A673 (cell line): Measurements from ENCODE around the gene RANGRF. TPM values are rescaled to one million over a fixed set of nuclear protein-coding genes. Genes with fewer than 3 reads are reported as not detected.
"Not testable (repeated sequence)": the region's sequence is repeated elsewhere in the genome, so short reads cannot be mapped to it uniquely, and the experiment has no call there.

Experiments used
- BruUV-seq: library from RNA; stranded (reverse); fragments of 400-500 nt; replicated peaks from 2 replicates; lab custom pipeline; 2021; lab: Mats Ljungman, UMichigan
- CTCF ChIA-PET: fragments of 300-600 bp; sonication (Branson Sonifier 250); formaldehyde crosslinking; loops from one replicate; lab custom pipeline; 2022; ENCODE audit warnings: antibody characterized with exemption; lab: Charles Lee
- POLR2A ChIA-PET: fragments of 300-600 bp; sonication (Branson Sonifier 250); formaldehyde crosslinking; loops from one replicate; lab custom pipeline; 2022; ENCODE audit warnings: antibody characterized with exemption; ENCODE audit not compliant: low non-redundant PET; lab: Charles Lee
- DNase-seq: peaks from one replicate; pipeline ENCODE4 v3.0.0-alpha.2; 2015; ENCODE audit warnings: low spot score
- H3K27ac ChIP-seq: fragments of 200-600 bp; sonication (generic); 2 replicates; pipeline ENCODE4 v1.5.1; 2016; ENCODE audit warnings: mixed run types, low read depth, mild to moderate bottlenecking, mixed read lengths, antibody characterized with exemption, low read length; ENCODE audit not compliant: poor library complexity, severe bottlenecking
- H3K27me3 ChIP-seq: fragments of 200-600 bp; sonication (generic); replicated peaks from 2 replicates; pipeline ENCODE4 v1.6.1; 2017; ENCODE audit warnings: mixed run types, low read depth, mild to moderate bottlenecking, mixed read lengths, antibody characterized with exemption, low read length; ENCODE audit not compliant: insufficient read depth, poor library complexity
- H3K36me3 ChIP-seq: fragments of 200-600 bp; sonication (generic); 2 replicates; pipeline ENCODE4 v1.6.1; 2016; ENCODE audit warnings: mixed run types, mild to moderate bottlenecking, mixed read lengths, antibody characterized with exemption, low read length; ENCODE audit not compliant: insufficient read depth, poor library complexity, severe bottlenecking
- H3K4me1 ChIP-seq: fragments of 200-600 bp; sonication (generic); 2 replicates; pipeline ENCODE4 v1.6.1; 2017; ENCODE audit warnings: mixed run types, mild to moderate bottlenecking, mixed read lengths, antibody characterized with exemption, low read length; ENCODE audit not compliant: insufficient read depth, poor library complexity, severe bottlenecking
- H3K4me3 ChIP-seq: fragments of 200-600 bp; sonication (generic); 2 replicates; pipeline ENCODE4 v1.5.1; 2016; ENCODE audit warnings: low read depth, mixed run types, mild to moderate bottlenecking, mixed read lengths, low read length; ENCODE audit not compliant: poor library complexity, severe bottlenecking
- H3K9me3 ChIP-seq: fragments of 200-600 bp; sonication (generic); 2 replicates; pipeline ENCODE4 v1.6.1; 2016; ENCODE audit warnings: mixed run types, low read depth, mild to moderate bottlenecking, mixed read lengths, antibody characterized with exemption, low read length; ENCODE audit not compliant: poor library complexity, severe bottlenecking
- EZH2 ChIP-seq: fragments of 200-600 bp; sonication (generic); IDR thresholded peaks from 2 replicates; pipeline ENCODE4 v1.6.1; 2017; ENCODE audit warnings: borderline replicate concordance, low read depth, mild to moderate bottlenecking, mixed read lengths, antibody characterized with exemption, low read length; ENCODE audit not compliant: poor library complexity, severe bottlenecking
- intact Hi-C: fragments of 100-400 bp; cut with micrococcal nuclease; formaldehyde crosslinking; loops from one replicate; pipeline ENCODE4 v1.10.0; 2022; ENCODE audit not compliant: unreplicated experiment
- total RNA-seq: library from RNA; stranded (reverse); gene quantifications from 2 replicates; pipeline ENCODE4 v1.2.3, GENCODE V29; 2021
- TF ChIP-seq, protein P1 (sequence below): fragments of 300-800, 200-600 bp; sonication (generic); conservative IDR thresholded peaks from 2 replicates; pipeline ENCODE4 v1.5.1; 2017; ENCODE audit warnings: low read depth, mild to moderate bottlenecking, antibody characterized with exemption, low read length, moderate library complexity, mixed read lengths

RANGRF gene
- total RNA-seq, 1 experiment from 2014 or later = 26.8 TPM

GRCh38 chr17:8248751-8249607, 39.5 kb upstream of the RANGRF start, which contains the start of gene PFAS:
Gene PFAS (plus strand): TSS chr17:8249289. CDS start chr17:8253938, 4,649 bp downstream.
- H3K9me3 ChIP-seq = no peaks in the 10 kb centered on the region
- H3K4me1 ChIP-seq = peaks cover 10% of the 10 kb centered on the region
- H3K36me3 ChIP-seq = peaks cover 10% of the 10 kb centered on the region
- BruUV-seq = no TSS peak
- no peaks in the 10 kb centered on the region for H3K27me3 ChIP-seq
- peak; percentile 96 for DNase-seq
- intact Hi-C loops = loop anchor here (1.0 kb wide), 1 partner anchor 28 kb away; no protein-coding TSS in a partner anchor
- no peak for TF ChIP-seq EZH2
- TF ChIP-seq, protein P1, sequence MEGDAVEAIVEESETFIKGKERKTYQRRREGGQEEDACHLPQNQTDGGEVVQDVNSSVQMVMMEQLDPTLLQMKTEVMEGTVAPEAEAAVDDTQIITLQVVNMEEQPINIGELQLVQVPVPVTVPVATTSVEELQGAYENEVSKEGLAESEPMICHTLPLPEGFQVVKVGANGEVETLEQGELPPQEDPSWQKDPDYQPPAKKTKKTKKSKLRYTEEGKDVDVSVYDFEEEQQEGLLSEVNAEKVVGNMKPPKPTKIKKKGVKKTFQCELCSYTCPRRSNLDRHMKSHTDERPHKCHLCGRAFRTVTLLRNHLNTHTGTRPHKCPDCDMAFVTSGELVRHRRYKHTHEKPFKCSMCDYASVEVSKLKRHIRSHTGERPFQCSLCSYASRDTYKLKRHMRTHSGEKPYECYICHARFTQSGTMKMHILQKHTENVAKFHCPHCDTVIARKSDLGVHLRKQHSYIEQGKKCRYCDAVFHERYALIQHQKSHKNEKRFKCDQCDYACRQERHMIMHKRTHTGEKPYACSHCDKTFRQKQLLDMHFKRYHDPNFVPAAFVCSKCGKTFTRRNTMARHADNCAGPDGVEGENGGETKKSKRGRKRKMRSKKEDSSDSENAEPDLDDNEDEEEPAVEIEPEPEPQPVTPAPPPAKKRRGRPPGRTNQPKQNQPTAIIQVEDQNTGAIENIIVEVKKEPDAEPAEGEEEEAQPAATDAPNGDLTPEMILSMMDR = no peak
- peak within 1 kb of the TSS; percentile 83 for H3K4me3 ChIP-seq
- peak within 1 kb of the TSS; percentile 97 for H3K27ac ChIP-seq
- POLR2A ChIA-PET = no interaction called here
- CTCF ChIA-PET = no interaction called here

GRCh38 chr17:8249621-8250500, 38.6 kb upstream of the RANGRF start:
- peaks cover 10% of the 10 kb centered on the region for H3K4me1 ChIP-seq
- peaks cover 15% of the 10 kb centered on the region for H3K36me3 ChIP-seq
- peak overlapping the region; percentile 97 for H3K27ac ChIP-seq
- TSS peak; percentile 73 for BruUV-seq
- DNase-seq = no peak
- H3K27me3 ChIP-seq = no peaks in the 10 kb centered on the region
- ChIA-PET POLR2A (no interaction called here), CTCF (no interaction called here)
- intact Hi-C loops = no loop called here
- peak overlapping the region; percentile 83 for H3K4me3 ChIP-seq
- TF ChIP-seq, protein P1 = no peak
- no peak for TF ChIP-seq EZH2
- no peaks in the 10 kb centered on the region for H3K9me3 ChIP-seq

GRCh38 chr17:8251411-8251810, 37.1 kb upstream of the RANGRF start:
- POLR2A ChIA-PET, BruUV-seq, DNase-seq, intact Hi-C loops, H3K4me3 ChIP-seq, H3K9me3 ChIP-seq, H3K4me1 ChIP-seq, H3K27me3 ChIP-seq, CTCF ChIA-PET, H3K27ac ChIP-seq: not testable (repeated sequence)
- H3K36me3 ChIP-seq = peaks cover 24% of the 10 kb centered on the region
